ENCODE measurements around the gene AKIRIN2.

AKIRIN2 gene

GRCh38 chr6:87701676-87702588, at the start of gene AKIRIN2:
Gene AKIRIN2 (minus strand): TSS chr6:87702233. CDS start chr6:87701684, 549 bp downstream.
- DNase-seq = peak; percentile 100

- DNase-seq = no peak
These were observed 45.6 kb upstream of the AKIRIN2 start for GRCh38 chr6:87747646-87748045.

GRCh38 chr6:87745966-87746721, 44.1 kb upstream of the AKIRIN2 start:
- peak; percentile 20 for DNase-seq

- no peak for DNase-seq
These were observed 41.4 kb upstream of the AKIRIN2 start for GRCh38 chr6:87743454-87743853.

GRCh38 chr6:87742106-87742505, 40.1 kb upstream of the AKIRIN2 start:
- no peak for DNase-seq

GRCh38 chr6:87741001-87741650, 39.1 kb upstream of the AKIRIN2 start:
- peak; percentile 68 for DNase-seq

- DNase-seq = no peak
These were observed 36.7 kb upstream of the AKIRIN2 start for GRCh38 chr6:87738744-87739143.

- no peak for DNase-seq
These were observed 36.0 kb upstream of the AKIRIN2 start for GRCh38 chr6:87738000-87738399.

GRCh38 chr6:87736809-87737540, 34.9 kb upstream of the AKIRIN2 start:
- DNase-seq = no peak

GRCh38 chr6:87731818-87732661, 30.0 kb upstream of the AKIRIN2 start:
- DNase-seq = peak; percentile 97

GRCh38 chr6:87731080-87731479, 29.0 kb upstream of the AKIRIN2 start:
- DNase-seq = no peak

- DNase-seq = peak; percentile 39
These were observed 28.1 kb upstream of the AKIRIN2 start for GRCh38 chr6:87729965-87730719.

- DNase-seq = no peak
These were observed 26.7 kb upstream of the AKIRIN2 start for GRCh38 chr6:87728706-87729105.

GRCh38 chr6:87724983-87725811, 23.2 kb upstream of the AKIRIN2 start:
- no peak for DNase-seq

GRCh38 chr6:87723170-87724078, 21.4 kb upstream of the AKIRIN2 start:
- peak; percentile 51 for DNase-seq

- DNase-seq = no peak
These were observed 20.6 kb upstream of the AKIRIN2 start for GRCh38 chr6:87722540-87723169.

GRCh38 chr6:87721311-87721710, 19.3 kb upstream of the AKIRIN2 start:
- DNase-seq = no peak
